PC-9 (cell line): ENCODE measurements around the gene ENPP6. TPM values are rescaled to one million over a fixed set of nuclear protein-coding genes. Genes with fewer than 3 reads are reported as not detected.

Experiments
- BruUV-seq: library from RNA; stranded (reverse); fragments of 400-500 nt; replicated peaks from 2 replicates; lab custom pipeline; 2021; lab: Mats Ljungman, UMichigan
- CTCF ChIA-PET: fragments of 300-600 bp; sonication (Branson Sonifier 250); formaldehyde crosslinking; loops from one replicate; lab custom pipeline; 2022; ENCODE audit warnings: antibody characterized with exemption; lab: Charles Lee
- POLR2A ChIA-PET: fragments of 300-600 bp; sonication (Branson Sonifier 250); formaldehyde crosslinking; loops from one replicate; lab custom pipeline; 2022; ENCODE audit warnings: antibody characterized with exemption; ENCODE audit not compliant: unreplicated experiment; lab: Charles Lee
- DNase-seq, 2 experiments: peaks; one replicate each; pipeline versions ENCODE4 v3.0.0 to v3.0.0-alpha.2; 2015 to 2022; ENCODE audit warnings: mixed read lengths in 1 of 2
- H2AFZ ChIP-seq: fragments of 200-600 bp; sonication (generic); 2 replicates; pipeline ENCODE4 v1.8.1; 2017; ENCODE audit warnings: antibody characterized with exemption
- H3F3A ChIP-seq: fragments of 200-600 bp; sonication (generic); 2 replicates; pipeline ENCODE4 v1.8.1; 2017; ENCODE audit warnings: antibody characterized with exemption, mild to moderate bottlenecking, low read depth; ENCODE audit not compliant: insufficient read depth
- H3K27ac ChIP-seq: fragments of 200-600 bp; sonication (generic); 2 replicates; pipeline ENCODE4 v1.6.1; 2016; ENCODE audit warnings: mixed run types
- H3K27me3 ChIP-seq: fragments of 200-600 bp; sonication (generic); 2 replicates; pipeline ENCODE4 v1.6.1; 2016; ENCODE audit warnings: low read depth, mixed run types; ENCODE audit not compliant: insufficient read depth
- H3K36me3 ChIP-seq: fragments of 200-600 bp; sonication (generic); 2 replicates; pipeline ENCODE4 v1.6.1; 2016; ENCODE audit warnings: low read depth, mixed run types
- H3K4me1 ChIP-seq: fragments of 200-600 bp; sonication (generic); replicated peaks from 2 replicates; pipeline ENCODE4 v1.6.1; 2016; ENCODE audit warnings: mixed run types; ENCODE audit not compliant: insufficient read depth
- H3K4me2 ChIP-seq: fragments of 200-600 bp; sonication (generic); 2 replicates; pipeline ENCODE4 v1.6.1; 2017; ENCODE audit warnings: mixed run types
- H3K4me3 ChIP-seq: fragments of 200-600 bp; sonication (generic); 2 replicates; pipeline ENCODE4 v1.6.1; 2016; ENCODE audit warnings: mixed run types
- H3K79me2 ChIP-seq: fragments of 200-600 bp; sonication (generic); 2 replicates; pipeline ENCODE4 v1.6.1; 2017; ENCODE audit warnings: low read depth, mixed run types
- H3K9me2 ChIP-seq: fragments of 200-600 bp; sonication (generic); 2 replicates; pipeline ENCODE4 v1.8.1; 2017; ENCODE audit warnings: mild to moderate bottlenecking; ENCODE audit not compliant: insufficient read depth
- H3K9me3 ChIP-seq: fragments of 200-600 bp; sonication (generic); 2 replicates; pipeline ENCODE4 v1.8.1; 2016; ENCODE audit warnings: low read depth; ENCODE audit not compliant: insufficient read depth
- H4K20me1 ChIP-seq: fragments of 200-600 bp; sonication (generic); 2 replicates; pipeline ENCODE4 v1.8.1; 2017; ENCODE audit not compliant: insufficient read depth
- CTCF ChIP-seq: fragments of 200-600 bp; sonication (generic); conservative IDR thresholded peaks from 2 replicates; pipeline ENCODE4 v1.6.1; 2017; ENCODE audit warnings: mixed run types, antibody characterized with exemption, mild to moderate bottlenecking, moderate library complexity
- EZH2 ChIP-seq: fragments of 200-600 bp; sonication (generic); IDR thresholded peaks from 2 replicates; pipeline ENCODE4 v1.8.0; 2017; ENCODE audit warnings: antibody characterized with exemption, low read depth
- intact Hi-C: fragments of 100-400 bp; cut with micrococcal nuclease; formaldehyde crosslinking; loops from one replicate; pipeline ENCODE4 v1.10.0; 2022; ENCODE audit not compliant: unreplicated experiment
- total RNA-seq: library from RNA; stranded (reverse); gene quantifications from 2 replicates; pipeline ENCODE4 v1.2.3, GENCODE V29; 2021

Gene ENPP6
- total RNA-seq, 1 experiment from 2014 or later, result not detected

- no TSS peak for BruUV-seq
- no peaks in the 10 kb centered on the region for H3K4me1 ChIP-seq
- no peaks in the 10 kb centered on the region for H3F3A ChIP-seq
- H3K27ac ChIP-seq, result no peak overlapping the region
- no peak overlapping the region for H3K4me3 ChIP-seq
- CTCF ChIA-PET, result no interaction called here
- DNase-seq, result no peak
- no peak for TF ChIP-seq CTCF
- TF ChIP-seq EZH2, result no peak
- H3K9me3 ChIP-seq, result no peaks in the 10 kb centered on the region
- H2AFZ ChIP-seq, result no peak overlapping the region
- intact Hi-C loops, result no loop called here
- no peak overlapping the region for H3K4me2 ChIP-seq
- POLR2A ChIA-PET, result no interaction called here
- H3K79me2 ChIP-seq, result no peaks in the 10 kb centered on the region
- H3K9me2 ChIP-seq, result no peaks in the 10 kb centered on the region
- no peaks in the 10 kb centered on the region for H3K36me3 ChIP-seq
- no peaks in the 10 kb centered on the region for H4K20me1 ChIP-seq
- no peaks in the 10 kb centered on the region for H3K27me3 ChIP-seq
These were observed 159.6 kb downstream of the ENPP6 start for GRCh38 chr4:184058026-184058425.

- Histone ChIP-seq H2AFZ (no peak overlapping the region), H3K9me2 (no peaks in the 10 kb centered on the region), H4K20me1 (no peaks in the 10 kb centered on the region), H3K4me2 (no peak overlapping the region), H3K9me3 (no peaks in the 10 kb centered on the region), H3K4me1 (no peaks in the 10 kb centered on the region), H3K36me3 (no peaks in the 10 kb centered on the region), H3F3A (no peaks in the 10 kb centered on the region), H3K4me3 (no peak overlapping the region), H3K79me2 (no peaks in the 10 kb centered on the region), H3K27me3 (no peaks in the 10 kb centered on the region), H3K27ac (no peak overlapping the region)
- no TSS peak for BruUV-seq
- CTCF ChIA-PET, result no interaction called here
- POLR2A ChIA-PET, result no interaction called here
- no peak for TF ChIP-seq EZH2
- no peak for TF ChIP-seq CTCF
- intact Hi-C loops, result no loop called here
- no peak for DNase-seq
These were observed 160.8 kb downstream of the ENPP6 start for GRCh38 chr4:184056877-184057276.

- Histone ChIP-seq H2AFZ (no peak overlapping the region), H3K27ac (no peak overlapping the region), H3F3A (no peaks in the 10 kb centered on the region), H3K79me2 (no peaks in the 10 kb centered on the region), H3K4me1 (no peaks in the 10 kb centered on the region), H3K9me3 (no peaks in the 10 kb centered on the region), H3K4me2 (no peak overlapping the region), H3K27me3 (no peaks in the 10 kb centered on the region), H3K4me3 (no peak overlapping the region), H3K36me3 (no peaks in the 10 kb centered on the region), H4K20me1 (no peaks in the 10 kb centered on the region), H3K9me2 (no peaks in the 10 kb centered on the region)
- ChIA-PET CTCF (no interaction called here), POLR2A (no interaction called here)
- intact Hi-C loops, result no loop called here
- no peak for TF ChIP-seq CTCF
- no peak for TF ChIP-seq EZH2
- no peak for DNase-seq
- BruUV-seq, result no TSS peak
These were observed 164.2 kb downstream of the ENPP6 start for GRCh38 chr4:184053434-184053833.
